HG03108 (cell line): Measurements from ENCODE around the gene SEC24B.
A peak's percentile ranks its signal among the peaks of the same experiment; 100 is the strongest.
"Not testable (repeated sequence)": the region's sequence is repeated elsewhere in the genome, so short reads cannot be mapped to it uniquely, and the experiment has no call there.

Source experiments
- ATAC-seq: cut with Tn5 transposase; IDR thresholded peaks from one replicate; pipeline ENCODE4 v1.9.1; 2021; ENCODE audit warnings: moderate library complexity; ENCODE audit not compliant: unreplicated experiment

The SEC24B gene

DNA sequence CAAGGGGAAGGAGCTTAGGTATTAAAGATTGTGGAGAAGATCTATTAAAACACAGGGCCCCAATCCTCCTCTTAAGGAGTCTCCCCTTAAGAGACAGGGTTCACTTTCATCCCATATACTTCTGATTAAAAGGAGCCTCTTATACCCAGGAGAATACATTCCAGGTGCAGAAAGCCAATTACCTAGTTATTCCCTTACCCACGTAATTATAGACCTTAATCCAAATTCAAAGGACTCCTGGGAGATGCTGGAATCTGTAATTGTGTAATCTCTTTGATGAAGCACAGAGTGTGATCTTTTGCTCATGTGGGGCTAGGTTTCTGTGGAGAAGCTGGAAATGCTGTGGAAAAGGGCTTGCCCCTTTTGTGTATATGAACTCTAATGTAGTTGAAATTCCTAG, 1.4 kb upstream of the SEC24B start:
- no peak for ATAC-seq

DNA sequence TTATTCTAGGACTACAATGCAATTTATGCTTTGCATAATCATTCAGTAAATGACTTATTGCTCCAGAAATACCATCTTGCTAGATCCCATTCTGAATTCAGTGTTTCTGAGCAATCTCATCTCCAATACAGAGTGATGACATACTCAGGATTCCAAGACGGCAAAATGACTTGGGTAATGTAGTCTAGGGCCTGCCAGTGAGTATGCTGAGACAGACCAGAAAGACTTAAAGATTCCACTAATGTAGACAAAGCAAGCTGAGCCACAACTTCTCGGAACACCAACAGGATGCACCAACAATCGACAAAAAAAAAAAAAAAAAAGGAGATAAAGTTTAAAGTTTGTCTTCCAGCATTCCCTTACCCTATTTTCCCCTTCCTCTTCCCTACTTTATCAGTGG, 919 bp upstream of the SEC24B start:
- ATAC-seq = no peak

DNA sequence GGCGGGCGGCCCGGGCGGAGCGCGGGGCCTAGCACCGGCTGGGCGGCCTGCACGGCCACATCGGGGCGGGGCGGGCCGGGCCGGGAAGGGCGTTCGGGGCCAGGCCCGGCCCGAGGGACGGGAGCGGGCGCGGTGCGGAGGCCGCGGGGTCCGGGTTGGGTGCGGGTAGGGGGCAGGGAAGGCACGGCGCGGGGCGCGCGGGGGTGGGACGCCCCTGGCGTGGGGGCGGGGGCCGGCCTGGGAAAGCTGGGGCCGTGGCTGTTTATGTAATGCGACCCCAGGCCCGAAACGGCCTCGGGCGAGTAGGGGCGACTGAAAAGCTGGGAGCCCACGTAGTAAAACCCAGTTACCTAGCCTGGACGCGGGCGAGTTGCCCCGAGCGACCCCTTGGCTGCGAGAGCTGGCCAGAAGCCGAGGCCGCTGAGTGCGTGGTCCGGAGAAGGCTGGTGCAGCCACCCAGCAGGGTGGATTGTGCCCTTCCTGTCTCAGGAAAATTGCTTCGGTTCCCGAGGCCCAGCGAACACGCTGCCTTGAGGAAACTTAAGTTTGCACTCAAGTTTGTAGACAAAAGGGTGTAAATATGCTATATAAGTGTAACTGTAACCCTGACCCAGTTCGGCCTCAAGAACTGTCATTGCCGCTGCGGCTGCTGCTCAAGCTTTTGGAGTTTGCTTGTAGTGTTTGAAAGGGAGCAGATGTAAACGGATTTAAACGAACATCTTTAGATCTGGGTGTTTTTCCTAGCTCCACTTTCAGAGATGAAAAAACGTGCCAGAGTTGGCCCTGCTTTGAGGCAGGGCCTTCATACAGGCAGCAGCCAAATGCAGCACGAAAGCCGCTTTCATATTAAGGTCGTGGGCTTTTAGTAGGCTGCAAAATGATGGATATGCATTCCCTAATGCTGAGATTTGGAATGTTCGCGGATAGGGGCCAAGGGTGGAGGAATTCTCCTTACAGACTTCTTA, 674 bp downstream of the SEC24B start:
- ATAC-seq = peak; percentile 34

DNA sequence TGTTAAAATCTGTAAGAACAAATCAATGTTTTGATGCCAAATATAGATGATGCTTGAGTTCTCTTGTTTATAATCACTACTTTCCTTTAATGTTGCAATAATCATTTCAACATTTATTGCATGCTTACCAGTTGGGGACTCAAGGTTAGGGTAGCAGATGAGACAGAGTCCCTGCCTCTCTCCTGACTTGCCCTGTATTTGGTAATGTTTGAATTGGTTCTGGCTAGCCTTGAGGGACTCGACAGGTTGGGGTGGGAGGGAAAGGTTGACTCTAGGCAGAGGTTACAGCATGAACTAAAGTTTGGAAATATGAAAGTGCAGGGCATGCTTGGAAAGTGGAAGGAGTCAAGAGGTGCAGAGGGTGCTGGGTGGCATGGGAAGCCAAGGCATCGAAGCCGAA, 2.0 kb downstream of the SEC24B start:
- no peak for ATAC-seq

DNA sequence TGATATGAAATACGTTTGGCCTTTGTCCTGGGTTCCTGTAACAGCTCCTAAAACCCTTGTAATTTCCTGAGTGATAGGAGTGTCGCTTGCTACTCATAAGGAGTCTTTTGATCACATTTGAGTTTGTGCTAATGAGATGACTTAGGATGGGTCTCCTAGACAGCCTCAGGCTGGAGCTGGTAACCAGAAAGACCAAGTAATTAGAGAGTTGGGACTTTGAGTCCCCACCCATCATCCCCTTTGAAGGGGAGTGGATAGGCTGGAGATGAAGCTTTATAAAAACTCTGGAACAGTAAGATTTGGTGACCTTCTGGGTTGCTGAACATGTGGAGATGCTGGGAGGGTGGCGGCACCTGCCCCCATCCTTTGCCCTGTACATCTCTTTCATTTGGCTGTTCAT, 2.9 kb downstream of the SEC24B start:
- no peak for ATAC-seq

DNA sequence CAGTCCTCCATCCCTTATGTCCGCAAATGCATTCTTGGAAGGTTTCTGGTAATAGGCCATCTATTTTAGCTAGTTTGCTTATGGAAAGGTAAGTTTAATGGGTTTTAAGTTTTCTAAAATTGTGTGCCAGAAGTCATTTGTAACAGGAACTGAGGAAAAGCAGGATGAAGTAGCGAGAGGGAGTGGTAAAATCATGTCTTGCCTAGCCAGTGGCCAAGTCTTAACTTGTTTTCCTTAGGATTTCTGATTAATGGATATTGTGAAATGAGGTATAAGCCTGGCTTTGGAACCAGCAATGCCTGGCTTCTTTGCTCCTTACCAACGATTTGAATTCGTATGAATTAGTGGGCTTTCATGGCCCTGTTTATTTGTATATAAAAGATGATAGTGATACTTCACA, 7.3 kb downstream of the SEC24B start:
- no peak for ATAC-seq

DNA sequence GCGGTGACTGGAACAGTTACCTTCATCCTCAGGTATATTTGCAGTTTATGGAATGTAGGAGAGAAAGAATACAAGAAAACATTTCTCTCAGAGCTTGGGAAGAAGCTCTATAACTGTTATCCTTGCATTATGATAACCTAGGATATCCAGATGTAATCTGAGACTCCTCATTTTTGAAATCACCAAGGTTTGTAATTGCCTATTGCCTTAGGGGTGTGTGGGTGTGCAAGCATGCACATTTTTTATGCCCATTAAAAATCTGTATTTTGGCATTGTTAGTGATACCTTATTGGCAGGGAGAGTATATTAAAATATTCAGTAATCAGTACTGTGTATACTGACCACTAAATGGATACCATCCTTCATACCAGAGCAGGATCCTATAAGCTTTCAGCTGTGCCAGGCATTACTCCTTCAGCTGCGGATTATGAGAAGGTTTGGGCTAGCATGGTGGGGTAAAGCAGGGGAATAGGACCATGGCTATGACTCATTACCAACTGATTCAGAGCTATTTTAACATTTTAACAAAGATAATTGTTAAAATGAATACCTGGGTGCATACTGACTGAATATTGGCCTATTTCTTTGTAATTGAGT, 8.3 kb downstream of the SEC24B start:
- no peak for ATAC-seq

DNA sequence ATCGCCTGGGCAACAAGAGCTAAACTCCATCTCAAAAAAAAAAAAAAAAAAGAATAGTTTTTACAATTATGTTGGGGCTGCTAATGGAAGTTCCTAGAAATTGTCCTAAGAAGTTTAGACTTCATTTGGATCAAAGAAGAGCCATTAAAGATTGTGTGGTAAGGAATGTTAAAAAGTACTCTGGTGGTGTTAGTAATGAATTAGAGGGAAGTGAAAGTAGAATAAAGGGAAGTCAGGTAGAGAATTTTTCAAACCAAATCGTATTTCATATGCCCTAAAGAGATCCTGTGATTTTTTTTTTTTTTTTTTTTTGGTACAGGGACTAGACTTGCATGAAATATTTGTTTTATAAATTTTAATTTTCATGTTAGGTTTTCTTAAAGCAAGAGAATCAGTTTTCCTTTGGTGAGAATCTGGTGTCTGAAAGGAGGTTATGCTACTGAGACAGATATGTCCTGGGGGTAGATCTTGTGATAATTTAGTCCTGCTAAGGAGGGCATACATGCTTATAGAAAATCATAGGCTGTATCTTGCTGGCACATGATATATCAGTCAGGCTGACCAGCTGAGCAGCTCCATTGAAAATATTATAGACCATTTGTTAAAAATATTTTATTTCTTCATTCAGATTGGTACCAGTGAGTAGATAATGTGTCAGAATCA, 10.7 kb downstream of the SEC24B start:
- ATAC-seq = peak; percentile 57

DNA sequence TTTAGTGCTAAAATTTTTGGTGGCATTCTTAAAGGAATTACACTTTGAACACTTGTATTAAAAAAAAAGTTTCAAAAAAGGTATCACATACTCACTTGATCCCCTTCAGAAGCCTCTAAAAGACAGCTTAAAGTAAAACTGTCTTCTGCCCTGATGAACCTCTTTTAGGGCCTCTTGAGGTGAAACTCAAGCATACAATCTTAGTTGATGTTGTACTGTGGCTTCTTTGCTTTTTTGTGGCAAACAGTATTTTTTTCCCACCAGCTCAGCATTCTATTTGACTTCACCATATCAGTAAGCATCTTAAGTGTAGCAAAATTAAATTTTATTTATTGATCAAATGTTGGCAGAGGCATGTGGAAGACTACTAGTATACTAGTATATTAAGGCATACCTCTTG, 13.7 kb downstream of the SEC24B start:
- ATAC-seq = no peak

DNA sequence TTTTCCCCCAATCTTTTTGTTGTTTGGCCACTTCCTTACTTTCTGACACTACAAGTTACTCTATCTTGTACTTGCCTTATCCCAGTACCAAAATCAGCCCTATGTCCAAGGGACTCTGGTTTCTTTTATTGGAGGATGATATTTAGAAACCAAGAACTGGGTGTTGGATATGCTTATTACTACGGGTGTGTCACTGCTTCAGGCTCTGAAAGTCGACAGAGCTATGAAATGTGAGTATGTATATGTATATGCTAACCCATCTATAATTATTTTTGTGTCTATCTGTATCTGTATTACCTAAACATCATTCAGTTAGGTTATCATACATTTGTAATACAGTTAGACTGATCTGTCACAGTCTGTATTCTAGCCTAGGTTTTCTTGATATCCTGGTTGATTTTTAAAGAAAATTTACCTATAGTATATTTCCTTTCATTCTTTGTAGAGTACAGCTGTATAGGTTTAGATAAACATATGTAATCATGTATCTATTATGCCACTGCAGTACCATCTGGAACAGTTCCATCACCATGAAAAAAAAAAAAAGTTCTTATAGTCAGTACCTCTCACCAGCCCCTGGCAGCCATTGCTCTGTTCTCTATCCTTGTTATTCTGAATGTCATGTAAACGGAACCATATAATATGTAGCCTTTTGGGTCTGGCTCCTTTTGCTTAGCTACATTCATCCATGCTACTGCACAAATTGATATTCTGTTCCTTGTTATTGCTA, 18.1 kb downstream of the SEC24B start:
- ATAC-seq = no peak

DNA sequence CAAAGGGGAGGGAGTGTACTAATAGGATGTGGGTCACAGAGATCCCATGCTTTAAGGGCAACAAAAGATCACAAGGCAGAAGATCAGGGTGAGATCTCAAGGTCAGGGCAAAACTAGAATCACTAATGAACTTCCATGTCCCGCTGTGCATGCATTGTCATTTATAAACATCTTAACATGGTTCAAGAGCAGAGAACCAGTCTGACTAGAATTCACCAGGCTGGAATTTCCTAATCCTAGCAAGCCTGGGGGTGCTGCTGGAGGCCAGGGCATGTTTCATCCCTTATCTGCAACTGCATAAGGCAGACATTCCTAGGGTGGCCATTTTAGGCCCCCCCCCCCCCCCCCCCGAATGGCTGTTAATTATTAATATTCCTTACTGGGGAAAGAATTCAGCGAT, 19.5 kb downstream of the SEC24B start:
- ATAC-seq = not testable (repeated sequence)

DNA sequence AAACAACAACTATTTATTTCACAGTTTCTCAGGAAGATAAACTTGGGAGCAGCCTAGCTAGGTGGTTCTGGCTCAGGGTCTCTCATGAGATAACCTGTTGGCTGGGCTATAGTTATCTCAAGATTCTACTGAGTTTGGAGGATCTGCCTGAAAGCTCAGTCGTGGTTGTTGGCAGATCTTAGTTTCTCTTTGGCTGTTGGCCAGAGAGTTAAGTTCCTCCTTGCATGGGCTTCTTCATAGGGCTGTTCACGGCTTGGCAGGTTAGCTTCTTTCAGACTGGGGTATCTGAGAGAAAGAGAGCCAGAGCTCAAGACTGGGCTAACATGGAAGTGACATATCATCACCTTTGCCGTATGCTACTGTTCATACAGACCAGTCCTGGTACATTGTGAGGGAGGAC, 28.7 kb downstream of the SEC24B start:
- no peak for ATAC-seq

DNA sequence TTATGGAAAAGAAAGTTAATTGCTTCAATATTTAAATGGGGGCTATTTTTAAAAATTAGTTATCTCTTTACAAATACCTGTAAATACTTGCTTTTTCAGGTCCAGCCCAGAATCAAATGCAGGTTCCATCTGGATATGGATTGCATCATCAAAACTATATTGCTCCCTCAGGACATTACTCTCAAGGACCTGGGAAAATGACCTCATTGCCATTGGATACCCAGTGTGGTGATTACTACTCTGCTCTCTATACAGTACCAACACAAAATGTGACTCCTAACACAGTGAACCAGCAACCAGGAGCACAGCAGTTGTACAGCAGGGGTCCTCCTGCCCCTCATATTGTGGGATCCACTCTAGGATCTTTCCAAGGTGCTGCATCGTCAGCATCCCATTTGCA, 29.2 kb downstream of the SEC24B start:
- no peak for ATAC-seq

DNA sequence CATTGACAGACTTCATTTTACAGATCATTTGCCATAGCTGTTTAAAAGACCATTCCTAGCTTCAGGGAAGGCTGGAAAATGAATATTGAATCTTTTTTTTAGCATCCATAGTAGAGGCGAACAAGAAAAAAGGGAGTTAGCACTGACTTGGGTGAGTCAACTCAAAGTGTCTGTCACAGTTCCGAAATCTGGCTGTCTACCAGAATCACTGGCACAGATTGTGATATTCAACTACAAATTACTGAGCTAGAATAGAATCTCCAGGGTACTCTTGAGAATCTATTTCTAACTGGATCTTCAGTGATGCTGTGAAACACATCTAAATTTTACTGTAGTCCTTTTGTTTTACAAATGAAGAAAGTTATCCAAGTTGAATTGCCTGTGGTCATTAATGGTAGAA, 31.5 kb downstream of the SEC24B start:
- ATAC-seq = no peak

DNA sequence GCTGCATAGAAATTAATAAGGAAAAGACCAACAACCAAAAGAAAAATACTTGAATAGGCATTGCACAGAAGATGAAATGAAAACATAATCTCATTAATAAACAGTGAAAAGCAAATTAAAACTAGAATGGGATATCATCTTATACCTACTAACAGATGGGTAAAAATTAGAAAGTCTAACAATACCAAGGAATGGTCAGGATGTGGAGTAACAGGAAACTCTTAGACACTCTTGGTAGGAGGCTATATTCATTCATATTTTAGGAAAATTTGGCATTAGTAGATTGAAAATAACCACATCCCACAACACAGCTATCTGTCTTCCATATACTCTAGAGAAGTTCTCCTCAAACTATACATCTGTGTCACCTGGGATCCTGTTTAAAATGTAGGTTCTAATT, 36.3 kb downstream of the SEC24B start:
- no peak for ATAC-seq

DNA sequence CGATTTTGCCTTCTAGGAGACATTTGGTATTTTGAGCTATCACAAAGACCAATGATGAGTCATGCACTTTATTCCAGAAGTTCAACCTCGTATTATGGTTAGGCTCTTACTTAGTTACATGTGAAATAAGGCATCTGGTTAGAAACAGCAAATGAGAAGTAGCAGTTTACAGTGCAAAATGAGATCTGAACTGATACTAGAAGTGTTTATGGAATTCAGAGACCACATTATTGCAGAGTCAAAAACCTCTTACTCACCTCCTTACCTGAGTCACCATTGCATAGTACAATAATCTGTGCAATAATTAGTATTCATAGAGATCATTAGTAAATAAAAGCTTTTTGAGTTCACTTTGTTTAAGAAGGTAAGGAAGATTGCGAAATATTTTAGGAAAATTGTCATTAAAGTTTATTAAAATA, 38.7 kb downstream of the SEC24B start:
- no peak for ATAC-seq

DNA sequence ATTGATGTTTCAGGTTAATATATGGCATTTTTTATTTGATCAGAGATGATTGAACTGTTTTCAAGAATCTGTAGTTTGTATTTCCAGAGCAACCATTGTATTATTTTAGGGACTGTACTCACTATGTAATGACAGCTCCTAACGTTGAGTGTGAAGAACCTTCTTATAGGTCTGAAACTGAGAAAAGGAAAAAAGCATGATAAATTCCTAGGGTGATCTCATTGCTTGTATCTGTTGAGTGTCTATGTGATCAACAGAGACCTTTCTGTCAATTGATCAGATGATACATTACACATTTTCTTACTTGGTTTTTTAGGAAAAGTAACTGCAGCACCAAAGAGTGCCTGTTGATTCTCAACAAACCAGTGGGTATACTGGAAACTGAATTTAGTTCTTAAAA, 40.2 kb downstream of the SEC24B start:
- no peak for ATAC-seq

DNA sequence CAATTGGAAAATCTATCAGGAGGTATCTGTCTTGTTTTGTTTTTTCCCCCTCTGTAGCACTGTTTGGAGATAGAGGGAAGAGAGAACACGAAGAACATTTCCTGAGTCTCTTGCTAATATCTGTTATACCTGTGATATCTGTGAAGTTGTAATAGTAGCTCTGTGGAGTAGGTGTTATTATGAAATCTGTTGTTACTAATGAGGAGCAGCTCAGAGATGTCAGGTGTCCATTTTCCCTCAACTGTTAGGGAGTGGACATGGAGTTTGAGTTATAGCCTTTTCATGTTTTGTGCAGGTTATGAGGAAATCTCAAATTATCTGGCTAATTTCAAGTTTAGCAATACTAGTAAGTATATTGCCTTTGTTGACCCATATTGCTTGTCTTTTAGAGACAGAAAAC, 52.4 kb downstream of the SEC24B start:
- ATAC-seq = no peak

DNA sequence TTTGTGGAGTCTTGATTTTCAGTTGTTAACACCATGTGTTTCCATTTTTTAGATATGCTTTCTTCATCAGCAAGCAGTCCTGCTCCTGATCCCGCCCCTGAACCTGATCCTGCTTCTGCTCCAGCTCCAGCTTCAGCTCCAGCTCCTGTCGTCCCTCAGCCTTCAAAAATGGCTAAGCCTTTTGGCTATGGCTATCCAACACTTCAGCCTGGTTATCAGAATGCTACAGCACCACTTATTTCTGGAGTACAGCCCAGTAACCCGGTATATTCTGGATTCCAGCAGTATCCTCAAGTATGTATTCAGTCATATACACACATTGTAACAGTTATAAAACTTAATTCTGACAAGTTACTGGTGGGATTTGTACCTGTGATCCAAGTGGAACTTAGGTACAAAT, 60.9 kb downstream of the SEC24B start:
- ATAC-seq = no peak

DNA sequence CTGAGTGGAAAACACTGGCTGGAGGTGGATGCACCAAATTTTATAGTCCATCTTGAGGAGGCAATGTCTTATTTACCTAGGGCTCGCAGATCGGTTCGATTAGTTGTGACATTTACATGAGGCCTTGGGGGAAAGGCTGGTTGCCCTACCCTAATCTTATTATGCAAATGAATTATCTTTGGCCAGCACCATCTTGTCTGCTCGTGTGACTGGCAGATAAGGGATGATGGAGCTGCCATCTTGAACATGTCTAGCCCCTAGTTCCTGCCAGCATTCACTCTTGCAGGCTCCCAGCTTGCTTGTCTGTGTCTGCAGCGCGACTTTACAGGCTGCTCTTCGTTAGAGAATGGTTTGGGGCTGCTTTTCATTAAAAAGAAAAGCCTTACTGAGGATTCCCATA, 61.9 kb downstream of the SEC24B start:
- no peak for ATAC-seq

DNA sequence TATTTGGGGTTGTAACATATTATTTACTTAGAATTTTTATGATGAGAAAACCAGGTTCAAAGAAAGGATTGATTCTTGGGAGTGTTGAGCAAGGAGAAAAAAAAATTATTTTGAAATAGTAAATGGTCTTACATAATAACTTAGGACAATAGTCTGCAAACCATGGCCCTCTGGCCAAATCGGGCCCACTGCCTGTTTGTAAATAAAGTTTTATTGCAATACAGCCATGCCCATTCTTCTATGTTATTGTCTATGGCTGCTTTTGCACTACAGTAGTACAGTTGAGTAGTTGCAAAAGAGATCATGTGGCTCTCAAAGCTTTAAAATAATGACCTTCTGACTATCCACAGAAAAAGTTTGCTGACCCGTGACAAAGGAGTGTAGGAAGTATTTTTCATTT, 63.3 kb downstream of the SEC24B start:
- ATAC-seq = no peak
